MCF 10A (cell line): ENCODE measurements around the gene PROB1. TPM values are rescaled to one million over a fixed set of nuclear protein-coding genes. Genes with fewer than 3 reads are reported as not detected.
"Not testable (repeated sequence)": the region's sequence is repeated elsewhere in the genome, so short reads cannot be mapped to it uniquely, and the experiment has no call there.

Experiments used
- Bru-seq: library from RNA; stranded (reverse); fragments of 400-500 nt; gene quantifications from one replicate; lab custom pipeline; 2021; lab: Mats Ljungman, UMichigan
- BruChase-seq, 2 experiments: library from RNA; stranded (reverse); fragments of 400-500 nt; gene quantifications; one replicate each; lab custom pipeline; 2021; lab: Mats Ljungman, UMichigan
- BruUV-seq: library from RNA; stranded (reverse); fragments of 400-500 nt; replicated peaks from 2 replicates; lab custom pipeline; 2021; lab: Mats Ljungman, UMichigan
- CTCF ChIA-PET: fragments of 300-600 bp; sonication (Branson Sonifier 250); formaldehyde crosslinking; extraction: SDS; loops from one replicate; lab custom pipeline; 2021; ENCODE audit warnings: antibody characterized with exemption, inconsistent platforms; lab: Yijun Ruan, JAX
- POLR2A ChIA-PET: fragments of 300-600, 350-650 bp; sonication (Branson Sonifier 250); formaldehyde crosslinking; extraction: SDS; loops from one replicate; lab custom pipeline; 2020; ENCODE audit warnings: antibody characterized with exemption, inconsistent platforms; lab: Yijun Ruan, JAX
- DNase-seq: peaks from one replicate; pipeline ENCODE4 v3.0.0-alpha.2; 2018; ENCODE audit not compliant: unreplicated experiment
- H3K27ac Mint-ChIP-seq: one replicate; pipeline ENCODE4 v1.8.0; 2022; ENCODE audit warnings: mild to moderate bottlenecking, low read depth, mixed read lengths; ENCODE audit not compliant: unreplicated experiment
- H3K27me3 Mint-ChIP-seq: one replicate; pipeline ENCODE4 v1.8.0; 2022; ENCODE audit warnings: mixed read lengths; ENCODE audit not compliant: insufficient read depth, unreplicated experiment
- H3K36me3 Mint-ChIP-seq: one replicate; pipeline ENCODE4 v1.8.0; 2022; ENCODE audit warnings: mild to moderate bottlenecking, moderate library complexity, mixed read lengths; ENCODE audit not compliant: insufficient read depth, unreplicated experiment
- H3K4me1 Mint-ChIP-seq: one replicate; pipeline ENCODE4 v1.8.0; 2022; ENCODE audit warnings: mixed read lengths; ENCODE audit not compliant: insufficient read depth, unreplicated experiment
- H3K4me3 Mint-ChIP-seq: one replicate; pipeline ENCODE4 v1.8.0; 2022; ENCODE audit warnings: mild to moderate bottlenecking, moderate library complexity, mixed read lengths; ENCODE audit not compliant: unreplicated experiment
- H3K9me3 Mint-ChIP-seq: one replicate; pipeline ENCODE4 v1.8.0; 2022; ENCODE audit warnings: mixed read lengths; ENCODE audit not compliant: unreplicated experiment
- CTCF ChIP-seq: fragments of 200-600 bp; IDR thresholded peaks from one replicate; pipeline ENCODE4 v1.8.0; 2022; ENCODE audit warnings: antibody characterized with exemption, mild to moderate bottlenecking; ENCODE audit not compliant: unreplicated experiment
- intact Hi-C: fragments of 100-400 bp; cut with micrococcal nuclease; formaldehyde crosslinking; loops from 2 replicates; pipeline ENCODE4 v1.14.1; 2022
- long read RNA-seq: library from polyadenylated mRNA; stranded (forward); transcript quantifications from one replicate; pipeline ENCODE4 v2.0.0, GENCODE V29; 2022
- total RNA-seq: library from RNA; stranded (reverse); gene quantifications from 2 replicates; pipeline ENCODE4 v1.2.3, GENCODE V29; 2022

The PROB1 gene, protein sequence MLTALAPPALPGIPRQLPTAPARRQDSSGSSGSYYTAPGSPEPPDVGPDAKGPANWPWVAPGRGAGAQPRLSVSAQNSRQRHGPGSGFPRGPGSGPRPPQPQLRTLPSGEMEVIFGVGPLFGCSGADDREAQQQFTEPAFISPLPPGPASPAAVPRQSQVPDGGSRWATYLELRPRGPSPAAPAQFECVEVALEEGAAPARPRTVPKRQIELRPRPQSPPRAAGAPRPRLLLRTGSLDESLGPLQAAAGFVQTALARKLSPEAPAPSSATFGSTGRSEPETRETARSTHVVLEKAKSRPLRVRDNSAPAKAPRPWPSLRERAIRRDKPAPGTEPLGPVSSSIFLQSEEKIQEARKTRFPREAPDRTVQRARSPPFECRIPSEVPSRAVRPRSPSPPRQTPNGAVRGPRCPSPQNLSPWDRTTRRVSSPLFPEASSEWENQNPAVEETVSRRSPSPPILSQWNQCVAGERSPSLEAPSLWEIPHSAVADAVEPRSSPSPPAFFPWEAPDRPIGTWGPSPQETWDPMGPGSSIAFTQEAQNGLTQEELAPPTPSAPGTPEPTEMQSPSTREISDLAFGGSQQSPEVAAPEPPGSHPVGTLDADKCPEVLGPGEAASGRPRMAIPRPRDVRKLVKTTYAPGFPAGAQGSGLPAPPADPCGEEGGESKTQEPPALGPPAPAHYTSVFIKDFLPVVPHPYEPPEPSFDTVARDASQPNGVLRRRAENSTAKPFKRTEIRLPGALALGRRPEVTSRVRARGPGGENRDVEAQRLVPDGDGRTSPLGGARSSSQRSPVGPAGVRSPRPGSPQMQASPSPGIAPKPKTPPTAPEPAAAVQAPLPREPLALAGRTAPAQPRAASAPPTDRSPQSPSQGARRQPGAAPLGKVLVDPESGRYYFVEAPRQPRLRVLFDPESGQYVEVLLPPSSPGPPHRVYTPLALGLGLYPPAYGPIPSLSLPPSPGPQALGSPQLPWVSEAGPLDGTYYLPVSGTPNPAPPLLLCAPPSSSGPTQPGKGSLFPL
- total RNA-seq (2.3 and 3.1 TPM in 2 replicates), Bru-seq, nascent RNA (percentile 43 among the genes with signal in this experiment), BruChase-seq, experiment 1, labeled RNA remaining after a 6-hour chase (percentile 71 among the genes with signal in this experiment), BruChase-seq, experiment 2, labeled RNA remaining after a 2-hour chase (percentile 61 among the genes with signal in this experiment)
- long read RNA-seq, full-length matches to known transcripts: 1 of 1 reads
- long read RNA-seq, partial matches to known transcripts: 0 of 1 reads
- long read RNA-seq, other reads (novel, unspliced or antisense): 0 of 1 reads

- no peak for TF ChIP-seq CTCF
- peaks cover 16% of the 10 kb centered on the region for H3K4me1 Mint-ChIP-seq
- intact Hi-C loops: no loop called here
- H3K4me3 Mint-ChIP-seq: no peak within 1 kb of the TSS
- no peaks in the 10 kb centered on the region for H3K9me3 Mint-ChIP-seq
- POLR2A ChIA-PET: interaction anchor here (0.5 kb wide), 1 partner anchor 1007 kb away, joined by 3 read pairs; the partner anchor contains the start of gene ANKHD1
- no peak for DNase-seq
- H3K36me3 Mint-ChIP-seq: peaks cover 17% of the 10 kb centered on the region
- CTCF ChIA-PET: no interaction called here
- H3K27me3 Mint-ChIP-seq: no peaks in the 10 kb centered on the region
- H3K27ac Mint-ChIP-seq: no peak within 1 kb of the TSS
- BruUV-seq: no TSS peak
These were observed at the start of gene PROB1 for GRCh38 chr5:139394654-139395566. PROB1 (minus strand) TSS chr5:139395104; CDS start chr5:139395081, 23 bp downstream.

GRCh38 chr5:139443831-139444453 is 49.0 kb upstream of the PROB1 start:
- ChIA-PET CTCF (interaction anchor here (1.0 to 3.7 kb wide), 5 partner anchors 21 to 74 kb away, joined by 3 to 28 read pairs (median 4); no protein-coding TSS in a partner anchor), POLR2A (interaction anchor here (1.2 to 2.2 kb wide), 2 partner anchors 10 to 38 kb away, joined by 3 to 15 read pairs; partner anchors contain the start of gene STING1)
- Mint-ChIP-seq H3K9me3 (no peaks in the 10 kb centered on the region), H3K4me3 (no peak overlapping the region), H3K36me3 (no peaks in the 10 kb centered on the region), H3K27ac (no peak overlapping the region), H3K27me3 (no peaks in the 10 kb centered on the region), H3K4me1 (peaks cover 22% of the 10 kb centered on the region)
- TF ChIP-seq CTCF: no peak
- intact Hi-C loops: no loop called here
- DNase-seq: peak; percentile 13
- BruUV-seq: no TSS peak

DNA sequence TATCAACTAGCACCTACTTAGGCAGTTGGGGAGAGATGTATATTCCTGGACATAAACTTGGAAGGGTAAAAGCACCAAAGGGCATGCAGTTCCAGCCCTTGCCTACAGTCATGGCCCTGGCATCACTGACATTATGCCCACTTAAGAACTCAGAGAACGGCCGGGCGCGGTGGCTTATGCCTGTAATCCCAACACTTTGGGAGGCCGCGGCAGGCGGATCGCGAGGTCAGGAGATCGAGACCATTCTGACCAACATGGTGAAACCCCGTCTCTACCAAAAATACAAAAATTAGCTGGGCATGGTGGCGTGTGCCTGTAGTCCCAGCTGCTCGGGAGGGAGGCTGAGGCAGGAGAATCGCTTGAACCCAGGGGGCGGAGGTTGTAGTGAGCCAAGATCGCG is 45.5 kb upstream of the PROB1 start:
- H3K36me3 Mint-ChIP-seq, H3K9me3 Mint-ChIP-seq, DNase-seq, BruUV-seq, intact Hi-C loops, H3K4me3 Mint-ChIP-seq, H3K27ac Mint-ChIP-seq, H3K27me3 Mint-ChIP-seq: not testable (repeated sequence)
- peaks cover 11% of the 10 kb centered on the region for H3K4me1 Mint-ChIP-seq
- ChIA-PET POLR2A (interaction anchor here (0.9 to 1.8 kb wide), 3 partner anchors 42 to 123 kb away, joined by 3 to 7 read pairs (median 6); partner anchors contain the start of gene STING1), CTCF (interaction anchor here (1.0 to 8.3 kb wide), 3 partner anchors 18 to 77 kb away, joined by 3 to 55 read pairs (median 44); no protein-coding TSS in a partner anchor)
